Ovary (tissue), 3 donors: ENCODE results near the gene CACNA1C.

Source experiments
- CTCF ChIP-seq, 3 donors: fragments of 450-650 bp in 2 of 3; fragments of 200-600 bp in 1 of 3; IDR thresholded peaks; one replicate each; pipeline versions ENCODE4 v1.5.1 to v1.8.0; 2016 to 2022; ENCODE audit warnings: antibody characterized with exemption in 3 of 3, mild to moderate bottlenecking in 1 of 3
- EP300 ChIP-seq: sonication (generic); formaldehyde crosslinking; IDR thresholded peaks from one replicate; pipeline ENCODE4 v1.6.1; 2017; ENCODE audit warnings: antibody characterized with exemption
- POLR2A ChIP-seq: fragments of 450-650 bp; IDR thresholded peaks from one replicate; pipeline ENCODE4 v1.6.1; 2017; ENCODE audit warnings: antibody characterized with exemption, mild to moderate bottlenecking, moderate library complexity
- donor health status: DM: no; HTN: no; CAD: no.

- no peak for TF ChIP-seq CTCF (IDR thresholded peaks at IDR 0.05)
- no peak for TF ChIP-seq POLR2A
- TF ChIP-seq EP300, result no peak
Measured at GRCh38 chr12:2631653-2632350, 579.0 kb downstream of the CACNA1C start.
